GM12874 (cell line): Measurements from ENCODE around the gene CTDSPL.

Source experiments
- CTCF ChIP-seq: IDR thresholded peaks from 2 replicates; pipeline ENCODE4 v1.5.1; 2011; ENCODE audit warnings: low read depth, mild to moderate bottlenecking, control low read depth, low read length, moderate library complexity; ENCODE audit not compliant: insufficient read depth

Gene CTDSPL

DNA sequence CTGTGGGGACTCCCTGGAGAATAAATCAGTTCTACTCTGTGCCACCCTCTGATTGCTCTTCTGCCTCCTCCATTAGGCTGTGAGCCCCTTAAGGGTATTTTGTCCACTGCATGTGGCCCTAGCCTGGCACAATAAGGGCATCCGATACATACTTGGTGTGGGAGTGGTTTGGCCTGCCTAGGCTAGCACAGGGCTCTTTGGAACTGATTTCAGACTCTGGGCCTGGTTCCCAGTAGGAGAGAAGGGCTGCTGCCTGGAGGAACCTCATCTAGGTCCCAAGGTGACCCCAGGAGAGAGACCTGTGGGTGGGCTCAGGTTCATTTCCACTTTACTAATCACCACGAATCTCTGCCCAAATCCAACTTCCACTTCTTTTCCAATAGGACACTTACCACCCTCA, 5.3 kb upstream of the CTDSPL start:
- TF ChIP-seq CTCF: no peak

- TF ChIP-seq CTCF: no peak
Measured at GRCh38 chr3:37858742-37859141, 2.9 kb upstream of the CTDSPL start.

GRCh38 chr3:37859354-37859753, 2.3 kb upstream of the CTDSPL start:
- no peak for TF ChIP-seq CTCF

DNA sequence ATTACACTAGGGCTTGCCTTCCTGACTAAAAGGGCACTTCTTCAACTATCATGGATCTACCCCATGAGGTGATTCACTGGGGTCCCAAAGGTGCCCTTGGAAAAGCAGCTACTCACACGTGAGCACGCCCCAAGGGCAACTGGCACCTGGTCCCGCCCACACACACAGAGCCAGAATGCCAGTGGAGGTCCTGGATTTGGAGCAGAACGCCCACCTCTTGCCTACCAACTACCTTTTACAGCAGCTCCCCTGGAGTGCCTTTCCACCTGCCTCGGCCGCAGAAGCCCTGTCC, 1.8 kb upstream of the CTDSPL start:
- TF ChIP-seq CTCF: no peak

- TF ChIP-seq CTCF: no peak
Measured at GRCh38 chr3:37862219-37862902, 681 bp downstream of the CTDSPL start.

GRCh38 chr3:37862903-37863815, 1.5 kb downstream of the CTDSPL start:
- TF ChIP-seq CTCF: no peak

GRCh38 chr3:37863949-37864822, 2.5 kb downstream of the CTDSPL start:
- TF ChIP-seq CTCF: no peak
